Esophagus muscularis mucosa (tissue), 4 donors: ENCODE data around the gene CALML5.

Experiments
- CTCF ChIP-seq, 3 experiments: fragments of 200-600 bp in 2 of 3; fragments of 450-650 bp in 1 of 3; sonication (generic) in 2 of 3; IDR thresholded peaks; one replicate each; pipeline ENCODE4 v1.5.1; 2017 to 2019; ENCODE audit warnings: antibody characterized with exemption in 3 of 3, mild to moderate bottlenecking in 2 of 3, moderate library complexity in 1 of 3
- EP300 ChIP-seq: sonication (generic); formaldehyde crosslinking; IDR thresholded peaks from one replicate; pipeline ENCODE4 v1.6.1; 2017; ENCODE audit warnings: antibody characterized with exemption
- POLR2A ChIP-seq: fragments of 450-650 bp; IDR thresholded peaks from one replicate; pipeline ENCODE4 v1.6.1; 2017; ENCODE audit warnings: antibody characterized with exemption, moderate library complexity, mild to moderate bottlenecking, low read depth
- POLR2AphosphoS5 ChIP-seq, 2 donors: sonication (generic); formaldehyde crosslinking; IDR thresholded peaks; one replicate each; pipeline ENCODE4 v1.6.1; 2017; ENCODE audit warnings: antibody characterized with exemption in 2 of 2

GRCh38 chr10:5547681-5547930 is 48.2 kb upstream of the CALML5 start:
- TF ChIP-seq POLR2A (no peak), CTCF (IDR thresholded peaks at IDR 0.05) (no peak), POLR2AphosphoS5 (IDR thresholded peaks at IDR 0.05) (no peak), EP300 (no peak)
